HG03558 (cell line): ENCODE results near the gene EFCAB7.

Source experiments
- ATAC-seq: cut with Tn5 transposase; IDR thresholded peaks from one replicate; pipeline ENCODE4 v1.9.1; 2021; ENCODE audit warnings: moderate number of reproducible peaks; ENCODE audit not compliant: unreplicated experiment; ENCODE audit errors: extremely low read depth

The EFCAB7 gene

GRCh38 chr1:63600248-63600647 lies 76.9 kb downstream of the EFCAB7 start:
- ATAC-seq: no peak

- ATAC-seq: no peak
These were observed 77.7 kb downstream of the EFCAB7 start for GRCh38 chr1:63601061-63601460.

- ATAC-seq: no peak
These were observed 78.1 kb downstream of the EFCAB7 start for GRCh38 chr1:63601463-63601862.

- no peak for ATAC-seq
These were observed 78.6 kb downstream of the EFCAB7 start for GRCh38 chr1:63601912-63602311.

DNA sequence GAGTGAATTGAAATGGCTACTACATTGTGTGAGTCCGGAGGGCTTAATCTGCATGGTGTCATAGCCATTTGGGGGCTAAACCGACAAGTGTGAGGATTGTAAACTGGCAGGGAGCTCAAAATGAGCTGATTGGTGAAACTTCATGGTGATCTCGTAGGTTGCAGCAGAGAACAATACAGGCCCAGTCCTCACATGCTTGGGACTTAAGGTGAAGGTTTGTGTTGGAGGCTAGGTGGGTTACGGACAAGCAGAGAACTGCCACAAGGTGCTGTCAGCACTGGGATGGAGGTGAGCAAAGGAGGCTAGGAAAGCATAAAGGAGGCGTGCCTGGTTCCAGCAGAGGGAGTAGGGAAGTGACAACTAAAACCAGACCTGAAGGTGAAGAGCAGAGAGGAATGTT lies 79.3 kb downstream of the EFCAB7 start:
- ATAC-seq: no peak

GRCh38 chr1:63603810-63604209 lies 80.5 kb downstream of the EFCAB7 start:
- ATAC-seq: no peak

DNA sequence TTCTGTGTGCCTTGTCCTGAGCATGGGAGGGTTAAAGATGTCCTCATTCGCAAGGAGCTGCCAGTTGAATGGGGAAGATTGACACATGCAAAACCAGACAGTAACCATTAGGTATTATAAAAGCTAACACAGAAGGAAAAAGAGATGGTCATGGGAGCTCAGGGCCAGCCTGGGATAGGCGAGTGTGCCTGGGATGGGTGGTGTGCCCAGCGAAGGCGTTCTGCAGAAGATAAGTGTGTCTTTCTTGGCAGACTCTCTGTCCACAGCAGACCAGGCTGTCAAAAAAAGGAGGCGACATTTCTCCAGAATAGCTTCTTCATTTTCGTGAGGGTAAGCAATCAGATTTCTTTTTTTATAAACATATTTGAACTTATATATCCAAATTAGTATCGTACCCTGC lies 84.0 kb downstream of the EFCAB7 start:
- ATAC-seq: no peak

- ATAC-seq: no peak
These were observed 87.9 kb downstream of the EFCAB7 start for GRCh38 chr1:63611231-63611630.

DNA sequence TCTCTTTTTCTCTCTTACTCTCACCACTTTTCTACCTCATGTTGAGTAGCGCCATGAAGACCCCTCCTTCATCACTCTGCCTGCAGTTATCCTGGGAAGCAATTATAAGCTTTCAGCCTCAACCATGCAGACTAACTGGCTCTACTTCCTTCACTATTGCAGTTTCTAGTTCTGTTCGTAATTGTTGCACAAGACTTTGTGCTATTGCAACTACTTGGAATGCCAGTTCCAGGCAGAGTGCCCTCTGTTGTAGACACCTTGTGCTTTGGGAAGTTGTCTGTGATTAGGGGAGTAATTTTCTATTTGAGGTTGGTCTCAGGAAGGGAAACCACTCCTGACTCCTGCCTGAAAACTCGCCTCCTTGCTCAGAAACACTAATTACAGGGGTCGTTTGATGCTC lies 89.2 kb downstream of the EFCAB7 start:
- ATAC-seq: no peak

DNA sequence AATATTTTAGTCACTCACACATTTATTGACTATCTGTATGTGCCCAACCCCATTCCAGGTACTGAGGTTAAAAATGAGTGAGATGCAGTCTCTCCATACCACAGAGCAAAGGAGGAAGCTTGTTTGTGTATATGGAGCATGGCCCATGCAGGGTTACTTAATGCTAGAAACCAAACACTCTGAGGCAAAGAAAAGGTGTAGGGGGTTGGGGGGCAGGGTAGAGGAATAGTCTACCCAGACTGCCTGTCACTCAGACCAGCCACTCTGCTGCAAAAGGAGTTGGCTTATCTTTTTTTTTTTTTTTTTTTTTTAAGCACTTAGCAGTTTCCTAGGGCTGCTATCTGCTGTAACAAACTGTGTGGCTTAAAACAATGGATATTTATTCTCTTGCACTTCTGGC lies 89.6 kb downstream of the EFCAB7 start:
- no peak for ATAC-seq

DNA sequence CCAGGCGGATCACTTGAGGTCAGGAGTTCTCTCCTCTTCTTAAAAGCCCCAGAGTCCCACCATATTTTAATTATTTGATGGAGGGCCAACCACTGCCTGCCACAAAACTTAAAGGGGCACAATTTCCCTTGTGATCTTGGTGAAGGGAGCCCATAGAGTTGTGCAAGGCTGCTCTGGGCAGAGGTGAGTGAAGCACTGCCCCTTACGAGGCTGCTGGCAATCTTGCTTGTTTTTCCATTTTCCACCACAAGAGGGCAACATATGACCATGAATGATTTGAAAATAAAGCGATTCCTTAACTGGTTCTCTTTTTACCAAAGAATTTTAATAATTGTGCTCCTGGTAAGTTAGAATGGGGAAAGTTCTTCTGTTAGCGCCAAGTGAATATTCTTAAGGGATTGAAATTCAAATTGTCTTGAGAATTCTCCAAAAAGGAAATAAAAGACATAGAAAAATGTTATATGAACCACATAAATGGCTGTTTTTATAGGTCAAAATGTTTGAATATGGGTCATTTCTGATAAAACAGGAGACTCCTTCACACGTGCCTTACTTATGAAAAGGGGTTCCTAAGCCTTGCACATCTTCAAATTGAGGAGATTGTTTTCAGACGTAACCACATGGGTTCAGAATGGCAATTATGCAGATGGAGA lies 92.6 kb downstream of the EFCAB7 start:
- ATAC-seq: no peak

- ATAC-seq: no peak
These were observed 94.1 kb downstream of the EFCAB7 start for GRCh38 chr1:63617450-63617849.

GRCh38 chr1:63618011-63618410 lies 94.7 kb downstream of the EFCAB7 start:
- ATAC-seq: no peak

GRCh38 chr1:63619558-63619957 lies 96.2 kb downstream of the EFCAB7 start:
- ATAC-seq: no peak

- no peak for ATAC-seq
These were observed 97.3 kb downstream of the EFCAB7 start for GRCh38 chr1:63620671-63621070.

DNA sequence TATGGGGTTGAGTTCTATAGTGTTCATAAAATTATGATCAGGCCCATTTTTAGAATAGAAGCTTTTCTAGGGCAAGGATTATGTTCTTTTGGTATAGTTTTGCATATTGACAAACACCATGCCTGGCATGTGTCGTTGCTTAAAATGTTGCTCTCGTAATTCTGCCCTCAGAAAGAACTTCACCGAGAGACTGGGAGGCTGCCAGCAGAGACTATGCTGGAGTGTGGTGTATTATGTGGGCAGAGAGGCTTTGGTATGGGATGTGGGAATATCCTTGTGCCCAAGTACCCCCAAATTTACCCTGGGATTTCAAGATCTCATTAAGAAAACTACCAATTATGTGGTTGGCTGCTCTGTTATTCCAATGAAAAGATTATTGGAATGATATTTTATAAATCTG lies 97.8 kb downstream of the EFCAB7 start:
- ATAC-seq: no peak

- ATAC-seq: no peak
These were observed 98.4 kb downstream of the EFCAB7 start for GRCh38 chr1:63621698-63622097.
